PFSK-1 (cell line): ENCODE data around the gene GPD2.

Source experiments
- FOXP2 ChIP-seq: optimal IDR thresholded peaks from 2 replicates; pipeline ENCODE3; 2011; ENCODE audit warnings: borderline replicate concordance, control low read depth, inconsistent platforms; ENCODE audit not compliant: insufficient read depth; ENCODE audit errors: extremely low read length, extremely low read depth
- POLR2AphosphoS5 ChIP-seq: IDR thresholded peaks from 2 replicates; pipeline ENCODE4 v1.6.1; 2012; ENCODE audit warnings: low read depth, mild to moderate bottlenecking, control low read depth, low read length, moderate library complexity
- SIN3A ChIP-seq: IDR thresholded peaks from 2 replicates; pipeline ENCODE4 v1.6.1; 2012; ENCODE audit warnings: mild to moderate bottlenecking, low read length, moderate library complexity, borderline replicate concordance; ENCODE audit not compliant: insufficient read depth
- TAF1 ChIP-seq: IDR thresholded peaks from 2 replicates; pipeline ENCODE4 v1.6.1; 2012; ENCODE audit warnings: low read length, control low read depth, borderline replicate concordance; ENCODE audit not compliant: insufficient read depth
- TF ChIP-seq, protein P1 (sequence below), 2 experiments: IDR thresholded peaks; 2 replicates each; pipeline versions ENCODE4 v1.6.1 to v1.8.0; 2011 to 2012; ENCODE audit warnings: low read depth in 2 of 2, low read length in 2 of 2, control low read depth in 1 of 2, inconsistent platforms in 1 of 2, mild to moderate bottlenecking in 1 of 2, moderate library complexity in 1 of 2; ENCODE audit not compliant: insufficient read depth in 1 of 2

GPD2 gene

GRCh38 chr2:156436497-156437085 is 412 bp downstream of the GPD2 start:
- TF ChIP-seq, protein P1, sequence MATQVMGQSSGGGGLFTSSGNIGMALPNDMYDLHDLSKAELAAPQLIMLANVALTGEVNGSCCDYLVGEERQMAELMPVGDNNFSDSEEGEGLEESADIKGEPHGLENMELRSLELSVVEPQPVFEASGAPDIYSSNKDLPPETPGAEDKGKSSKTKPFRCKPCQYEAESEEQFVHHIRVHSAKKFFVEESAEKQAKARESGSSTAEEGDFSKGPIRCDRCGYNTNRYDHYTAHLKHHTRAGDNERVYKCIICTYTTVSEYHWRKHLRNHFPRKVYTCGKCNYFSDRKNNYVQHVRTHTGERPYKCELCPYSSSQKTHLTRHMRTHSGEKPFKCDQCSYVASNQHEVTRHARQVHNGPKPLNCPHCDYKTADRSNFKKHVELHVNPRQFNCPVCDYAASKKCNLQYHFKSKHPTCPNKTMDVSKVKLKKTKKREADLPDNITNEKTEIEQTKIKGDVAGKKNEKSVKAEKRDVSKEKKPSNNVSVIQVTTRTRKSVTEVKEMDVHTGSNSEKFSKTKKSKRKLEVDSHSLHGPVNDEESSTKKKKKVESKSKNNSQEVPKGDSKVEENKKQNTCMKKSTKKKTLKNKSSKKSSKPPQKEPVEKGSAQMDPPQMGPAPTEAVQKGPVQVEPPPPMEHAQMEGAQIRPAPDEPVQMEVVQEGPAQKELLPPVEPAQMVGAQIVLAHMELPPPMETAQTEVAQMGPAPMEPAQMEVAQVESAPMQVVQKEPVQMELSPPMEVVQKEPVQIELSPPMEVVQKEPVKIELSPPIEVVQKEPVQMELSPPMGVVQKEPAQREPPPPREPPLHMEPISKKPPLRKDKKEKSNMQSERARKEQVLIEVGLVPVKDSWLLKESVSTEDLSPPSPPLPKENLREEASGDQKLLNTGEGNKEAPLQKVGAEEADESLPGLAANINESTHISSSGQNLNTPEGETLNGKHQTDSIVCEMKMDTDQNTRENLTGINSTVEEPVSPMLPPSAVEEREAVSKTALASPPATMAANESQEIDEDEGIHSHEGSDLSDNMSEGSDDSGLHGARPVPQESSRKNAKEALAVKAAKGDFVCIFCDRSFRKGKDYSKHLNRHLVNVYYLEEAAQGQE (IDR thresholded peaks at IDR 0.05; ENCODE audit: insufficient read depth in 1 of 2, low read depth in 2 of 2, low read length in 2 of 2) = no peak

DNA sequence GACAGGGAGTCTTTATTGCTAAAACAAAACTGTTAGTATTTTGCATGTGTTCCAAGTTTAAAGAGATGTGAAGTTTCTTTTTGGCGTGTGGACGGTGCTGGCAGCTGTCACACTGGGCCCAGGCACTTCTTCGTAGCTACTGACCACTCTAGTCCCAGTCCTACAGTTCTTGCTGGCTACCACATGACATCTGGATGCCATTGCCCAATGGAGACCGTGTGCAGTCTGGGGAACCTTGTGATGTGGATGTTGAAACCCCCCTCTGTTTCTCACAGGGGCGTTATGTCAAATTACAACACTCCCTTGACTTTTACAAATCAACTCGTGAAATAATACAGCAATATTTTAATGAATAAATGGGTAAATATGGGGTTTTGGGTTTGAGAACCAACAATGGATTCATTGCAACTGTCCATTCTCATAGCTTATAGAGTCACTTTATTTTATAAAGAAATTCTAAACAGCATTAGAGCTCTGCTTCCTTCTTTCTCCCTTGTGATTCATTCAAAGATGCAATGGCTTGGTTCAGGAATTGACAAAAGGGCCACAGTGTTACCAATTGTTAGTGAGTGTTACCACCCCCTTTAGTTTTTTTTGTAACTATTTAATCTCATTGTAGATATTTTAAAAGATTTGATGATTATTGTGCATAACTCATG is 1.2 kb downstream of the GPD2 start:
- TF ChIP-seq SIN3A (no peak), TAF1 (no peak), POLR2AphosphoS5 (no peak), FOXP2 (no peak)
- TF ChIP-seq, protein P1 (IDR thresholded peaks at IDR 0.05; ENCODE audit: insufficient read depth in 1 of 2, low read depth in 2 of 2, low read length in 2 of 2) = no peak

DNA sequence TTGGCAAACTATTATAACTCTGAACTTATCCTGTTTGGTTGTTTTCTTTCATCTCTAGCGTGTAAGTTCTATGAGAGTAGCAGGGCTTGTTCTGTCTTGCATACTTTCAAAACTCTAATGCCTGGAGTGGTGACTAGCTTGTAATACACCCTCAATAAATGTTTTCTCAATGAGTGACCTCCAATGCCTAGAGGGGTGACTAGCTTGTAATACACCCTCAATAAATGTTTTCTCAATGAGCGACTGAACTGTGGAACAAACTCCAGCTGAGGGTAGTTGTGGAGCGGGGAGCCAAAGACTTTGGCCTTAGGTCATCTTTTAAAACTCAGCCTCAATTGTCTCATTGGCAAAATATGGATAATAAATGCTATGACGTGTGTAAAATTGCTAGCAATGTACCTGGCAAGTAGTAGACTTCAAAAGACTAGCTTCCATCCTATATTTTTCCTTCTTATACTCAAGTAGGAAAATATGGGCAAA is 1.8 kb downstream of the GPD2 start:
- TF ChIP-seq SIN3A = no peak
- no peak for TF ChIP-seq TAF1
- TF ChIP-seq, protein P1 (IDR thresholded peaks at IDR 0.05; ENCODE audit: insufficient read depth in 1 of 2, low read depth in 2 of 2, low read length in 2 of 2) = no peak
- TF ChIP-seq POLR2AphosphoS5 = no peak
- TF ChIP-seq FOXP2 = no peak

DNA sequence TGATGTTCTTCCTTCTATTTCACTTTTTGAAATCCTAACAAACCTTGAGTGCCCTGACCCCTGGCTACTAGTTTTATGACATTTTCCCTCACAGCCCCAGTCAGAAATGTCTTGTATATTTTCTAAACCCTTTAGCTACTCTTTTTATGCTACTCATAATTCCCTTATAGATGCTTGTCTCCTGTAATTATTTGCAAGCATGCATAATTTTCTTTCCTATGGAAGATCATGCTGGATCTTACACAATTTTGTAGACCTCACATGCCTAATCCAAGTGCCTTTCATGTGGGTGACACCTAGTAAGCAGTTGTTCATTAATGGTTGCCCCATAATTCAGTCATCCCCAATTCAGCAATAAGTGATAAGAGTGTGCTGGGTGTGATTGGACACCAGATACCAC is 6.9 kb downstream of the GPD2 start:
- TF ChIP-seq FOXP2 = no peak
- no peak for TF ChIP-seq TAF1
- TF ChIP-seq POLR2AphosphoS5 = no peak
- no peak for TF ChIP-seq SIN3A
- TF ChIP-seq, protein P1 (IDR thresholded peaks at IDR 0.05; ENCODE audit: insufficient read depth in 1 of 2, low read depth in 2 of 2, low read length in 2 of 2) = no peak
